ENCODE data around the gene C5orf34. TPM values are rescaled to one million over a fixed set of nuclear protein-coding genes. Genes with fewer than 3 reads are reported as not detected.
A peak's percentile ranks its signal among the peaks of the same experiment; 100 is the strongest.

The C5orf34 gene
- total RNA-seq, 1 donor from 2014 or later, result 4.8 TPM

DNA sequence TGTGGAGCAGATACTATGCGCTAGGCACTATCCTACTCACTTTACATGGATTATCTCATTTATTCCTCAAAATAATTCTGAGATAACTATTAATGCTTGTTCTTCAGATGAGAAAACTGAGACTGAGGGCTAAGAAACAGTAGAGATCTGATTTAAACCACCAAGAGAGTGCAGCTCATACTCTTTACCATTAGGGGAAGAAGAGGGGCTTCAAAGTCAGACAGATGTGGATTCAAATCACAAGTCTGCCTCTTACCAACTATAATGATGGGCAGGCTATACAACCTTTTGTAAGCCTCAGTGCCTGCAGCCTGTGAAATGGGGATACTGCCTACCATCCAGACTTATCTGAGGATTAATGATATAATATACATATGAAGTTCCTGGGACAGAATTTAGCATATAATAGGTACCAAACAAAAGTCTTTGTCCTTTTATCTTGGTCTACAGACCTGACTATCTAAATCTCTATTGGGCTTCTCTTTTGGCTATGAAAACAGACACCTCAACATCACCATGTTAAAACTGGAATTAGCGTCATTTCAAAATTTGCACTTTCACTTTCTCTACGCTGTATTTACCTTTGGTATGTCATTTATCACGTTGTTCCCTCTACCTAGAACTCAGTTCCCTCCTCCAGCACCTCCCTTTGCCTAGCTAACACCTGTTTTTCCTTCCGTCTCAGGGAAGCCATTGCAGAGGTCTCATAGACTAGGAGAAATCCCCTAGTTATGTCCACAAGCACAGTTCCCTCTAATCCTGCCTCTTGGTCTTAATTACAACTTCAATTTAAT is 17.4 kb downstream of the C5orf34 start:
- H3K4me1 Mint-ChIP-seq (ENCODE audit: unreplicated experiment), result no peaks in the 10 kb centered on the region
- DNase-seq (ENCODE audit: low spot score), result no peak

DNA sequence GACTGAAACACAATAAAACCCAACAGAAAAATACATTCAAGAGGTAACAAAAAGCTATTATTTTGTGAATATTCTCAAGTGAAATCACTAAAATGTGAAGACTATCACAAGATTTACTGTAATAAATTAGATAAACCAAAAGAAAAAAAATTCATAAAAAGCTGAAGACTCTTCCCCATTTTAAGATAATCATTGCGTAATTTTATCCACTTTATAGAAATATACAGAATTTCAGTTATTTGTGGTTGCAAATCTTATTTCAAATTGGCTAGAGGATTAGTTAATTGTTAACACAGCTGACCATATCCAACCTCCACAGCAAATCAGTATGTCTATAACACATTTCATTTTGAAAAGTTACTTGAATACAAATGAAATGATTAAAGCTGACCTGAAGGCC is 23.6 kb downstream of the C5orf34 start:
- H3K4me3 Mint-ChIP-seq (ENCODE audit: unreplicated experiment), result no peak overlapping the region
- TF ChIP-seq, protein P1, sequence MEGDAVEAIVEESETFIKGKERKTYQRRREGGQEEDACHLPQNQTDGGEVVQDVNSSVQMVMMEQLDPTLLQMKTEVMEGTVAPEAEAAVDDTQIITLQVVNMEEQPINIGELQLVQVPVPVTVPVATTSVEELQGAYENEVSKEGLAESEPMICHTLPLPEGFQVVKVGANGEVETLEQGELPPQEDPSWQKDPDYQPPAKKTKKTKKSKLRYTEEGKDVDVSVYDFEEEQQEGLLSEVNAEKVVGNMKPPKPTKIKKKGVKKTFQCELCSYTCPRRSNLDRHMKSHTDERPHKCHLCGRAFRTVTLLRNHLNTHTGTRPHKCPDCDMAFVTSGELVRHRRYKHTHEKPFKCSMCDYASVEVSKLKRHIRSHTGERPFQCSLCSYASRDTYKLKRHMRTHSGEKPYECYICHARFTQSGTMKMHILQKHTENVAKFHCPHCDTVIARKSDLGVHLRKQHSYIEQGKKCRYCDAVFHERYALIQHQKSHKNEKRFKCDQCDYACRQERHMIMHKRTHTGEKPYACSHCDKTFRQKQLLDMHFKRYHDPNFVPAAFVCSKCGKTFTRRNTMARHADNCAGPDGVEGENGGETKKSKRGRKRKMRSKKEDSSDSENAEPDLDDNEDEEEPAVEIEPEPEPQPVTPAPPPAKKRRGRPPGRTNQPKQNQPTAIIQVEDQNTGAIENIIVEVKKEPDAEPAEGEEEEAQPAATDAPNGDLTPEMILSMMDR (IDR thresholded peaks at IDR 0.05; ENCODE audit: unreplicated experiment), result no peak
- H3K27me3 Mint-ChIP-seq (ENCODE audit: unreplicated experiment), result no peaks in the 10 kb centered on the region
- no peak for DNase-seq (ENCODE audit: low spot score)
- H3K36me3 Mint-ChIP-seq (ENCODE audit: low read depth, unreplicated experiment), result no peaks in the 10 kb centered on the region
- H3K27ac Mint-ChIP-seq (ENCODE audit: unreplicated experiment), result no peak overlapping the region
- H3K9me3 Mint-ChIP-seq (ENCODE audit: unreplicated experiment), result no peaks in the 10 kb centered on the region
- no peaks in the 10 kb centered on the region for H3K4me1 Mint-ChIP-seq (ENCODE audit: unreplicated experiment)

More for the DNA sequence above, 17.4 kb downstream of the C5orf34 start:
- H3K9me3 Mint-ChIP-seq (ENCODE audit: unreplicated experiment), result no peaks in the 10 kb centered on the region
- H3K27me3 Mint-ChIP-seq (ENCODE audit: unreplicated experiment), result no peaks in the 10 kb centered on the region
- H3K4me3 Mint-ChIP-seq (ENCODE audit: unreplicated experiment), result no peak overlapping the region
- TF ChIP-seq, protein P1 (IDR thresholded peaks at IDR 0.05; ENCODE audit: unreplicated experiment), result no peak
- no peak overlapping the region for H3K27ac Mint-ChIP-seq (ENCODE audit: unreplicated experiment)
- no peaks in the 10 kb centered on the region for H3K36me3 Mint-ChIP-seq (ENCODE audit: low read depth, unreplicated experiment)

- Mint-ChIP-seq H3K9me3 (ENCODE audit: unreplicated experiment) (no peaks in the 10 kb centered on the region), H3K4me1 (ENCODE audit: unreplicated experiment) (peaks cover 9% of the 10 kb centered on the region), H3K27me3 (ENCODE audit: unreplicated experiment) (peaks cover 3% of the 10 kb centered on the region), H3K36me3 (ENCODE audit: low read depth, unreplicated experiment) (no peaks in the 10 kb centered on the region), H3K27ac (ENCODE audit: unreplicated experiment) (no peak overlapping the region), H3K4me3 (ENCODE audit: unreplicated experiment) (no peak overlapping the region)
- TF ChIP-seq, protein P1 (IDR thresholded peaks at IDR 0.05; ENCODE audit: unreplicated experiment), result no peak
- DNase-seq (ENCODE audit: low spot score), result no peak
These were observed 28.6 kb downstream of the C5orf34 start for GRCh38 chr5:43486353-43486752.

DNA sequence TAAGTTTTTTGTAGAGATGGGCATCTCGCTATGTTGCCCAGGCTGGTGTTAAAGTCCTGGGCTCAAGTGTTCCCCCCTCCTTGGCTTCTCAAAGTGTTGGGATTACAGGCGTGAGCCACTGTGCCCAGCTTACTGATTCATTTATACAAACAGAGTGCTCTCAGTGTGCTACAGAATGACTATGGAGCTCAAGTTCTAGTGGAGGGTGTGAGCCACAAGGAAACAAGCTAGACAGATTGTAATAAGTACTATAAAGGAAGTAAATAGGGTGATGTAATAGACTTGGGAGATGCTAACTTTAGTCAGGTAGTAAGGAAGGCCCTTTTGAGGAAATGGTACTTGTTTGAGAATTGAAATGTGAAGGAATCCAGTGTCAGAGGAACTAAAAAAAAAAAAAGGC is 29.5 kb downstream of the C5orf34 start:
- peaks cover 3% of the 10 kb centered on the region for H3K27me3 Mint-ChIP-seq (ENCODE audit: unreplicated experiment)
- peaks cover 9% of the 10 kb centered on the region for H3K4me1 Mint-ChIP-seq (ENCODE audit: unreplicated experiment)
- no peaks in the 10 kb centered on the region for H3K9me3 Mint-ChIP-seq (ENCODE audit: unreplicated experiment)
- no peak for DNase-seq (ENCODE audit: low spot score)
- no peak overlapping the region for H3K27ac Mint-ChIP-seq (ENCODE audit: unreplicated experiment)
- TF ChIP-seq, protein P1 (IDR thresholded peaks at IDR 0.05; ENCODE audit: unreplicated experiment), result no peak
- H3K36me3 Mint-ChIP-seq (ENCODE audit: low read depth, unreplicated experiment), result no peaks in the 10 kb centered on the region
- no peak overlapping the region for H3K4me3 Mint-ChIP-seq (ENCODE audit: unreplicated experiment)

DNA sequence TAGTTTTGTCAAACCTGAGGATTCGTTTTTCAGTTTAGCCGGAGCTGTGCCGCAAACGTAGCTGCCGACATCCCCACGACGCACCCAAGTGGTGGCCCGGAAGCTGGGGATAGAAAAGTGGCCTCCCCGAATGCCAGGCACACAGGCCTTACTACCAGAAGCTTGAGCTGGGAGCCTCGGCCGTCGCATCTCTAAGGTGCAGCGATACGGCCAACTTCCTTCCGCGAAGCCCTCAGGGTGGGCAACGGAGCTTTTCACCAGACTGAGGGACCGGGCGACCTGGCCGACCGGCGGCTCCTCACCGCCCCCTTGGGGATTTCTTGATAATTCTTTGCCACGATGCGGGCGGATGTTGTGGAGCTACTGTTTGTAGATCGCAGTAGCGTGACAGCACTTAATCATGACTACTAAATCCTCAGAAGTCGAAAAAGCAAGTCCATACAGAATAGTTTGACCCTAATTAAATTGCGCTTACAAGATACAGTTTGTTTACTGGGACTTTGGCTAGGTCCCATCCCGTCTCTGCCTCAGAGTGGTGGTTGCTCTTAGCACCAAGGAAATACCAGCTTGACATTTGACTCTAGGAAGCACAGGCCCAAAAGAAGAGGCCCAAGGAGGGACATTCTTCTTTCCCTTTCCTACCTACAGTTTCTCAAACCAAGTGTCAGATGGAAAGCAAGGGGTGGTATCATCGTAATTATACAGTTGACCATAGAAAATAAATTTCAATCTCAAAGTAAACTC is 30.7 kb downstream of the C5orf34 start:
- peaks cover 9% of the 10 kb centered on the region for H3K4me1 Mint-ChIP-seq (ENCODE audit: unreplicated experiment)
- H3K27ac Mint-ChIP-seq (ENCODE audit: unreplicated experiment), result peak overlapping the region; percentile 99
- H3K9me3 Mint-ChIP-seq (ENCODE audit: unreplicated experiment), result no peaks in the 10 kb centered on the region
- H3K4me3 Mint-ChIP-seq (ENCODE audit: unreplicated experiment), result peak overlapping the region; percentile 97
- TF ChIP-seq, protein P1 (IDR thresholded peaks at IDR 0.05; ENCODE audit: unreplicated experiment), result peak; percentile 65
- DNase-seq (ENCODE audit: low spot score), result peak; percentile 89
- H3K36me3 Mint-ChIP-seq (ENCODE audit: low read depth, unreplicated experiment), result no peaks in the 10 kb centered on the region
- peaks cover 3% of the 10 kb centered on the region for H3K27me3 Mint-ChIP-seq (ENCODE audit: unreplicated experiment)

Measured in endothelial cell (in vitro differentiated cells).